HG02642 (cell line): Measurements from ENCODE around the gene GPT2.
"Not testable (repeated sequence)": the region's sequence is repeated elsewhere in the genome, so short reads cannot be mapped to it uniquely, and the experiment has no call there.

Source experiments
- ATAC-seq: cut with Tn5 transposase; IDR thresholded peaks from one replicate; pipeline ENCODE4 v1.9.1; 2021; ENCODE audit warnings: mild to moderate bottlenecking; ENCODE audit not compliant: unreplicated experiment, poor library complexity

GPT2 gene

DNA sequence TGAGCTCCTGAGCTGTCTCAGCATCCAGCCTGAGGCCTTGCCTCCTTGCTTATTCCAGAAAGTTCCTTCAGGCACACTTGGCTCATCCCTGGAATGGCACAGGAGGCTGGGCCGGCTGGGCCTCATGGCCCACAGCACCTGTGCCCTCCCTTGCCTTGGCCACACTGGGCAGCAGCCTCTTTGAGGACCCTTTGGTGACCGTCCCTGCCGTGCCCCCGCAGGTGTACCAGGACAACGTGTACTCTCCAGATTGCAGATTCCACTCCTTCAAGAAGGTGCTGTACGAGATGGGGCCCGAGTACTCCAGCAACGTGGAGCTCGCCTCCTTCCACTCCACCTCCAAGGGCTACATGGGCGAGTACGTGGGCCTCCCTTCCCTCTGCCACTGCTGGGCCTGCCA, 34.2 kb downstream of the GPT2 start:
- no peak for ATAC-seq

DNA sequence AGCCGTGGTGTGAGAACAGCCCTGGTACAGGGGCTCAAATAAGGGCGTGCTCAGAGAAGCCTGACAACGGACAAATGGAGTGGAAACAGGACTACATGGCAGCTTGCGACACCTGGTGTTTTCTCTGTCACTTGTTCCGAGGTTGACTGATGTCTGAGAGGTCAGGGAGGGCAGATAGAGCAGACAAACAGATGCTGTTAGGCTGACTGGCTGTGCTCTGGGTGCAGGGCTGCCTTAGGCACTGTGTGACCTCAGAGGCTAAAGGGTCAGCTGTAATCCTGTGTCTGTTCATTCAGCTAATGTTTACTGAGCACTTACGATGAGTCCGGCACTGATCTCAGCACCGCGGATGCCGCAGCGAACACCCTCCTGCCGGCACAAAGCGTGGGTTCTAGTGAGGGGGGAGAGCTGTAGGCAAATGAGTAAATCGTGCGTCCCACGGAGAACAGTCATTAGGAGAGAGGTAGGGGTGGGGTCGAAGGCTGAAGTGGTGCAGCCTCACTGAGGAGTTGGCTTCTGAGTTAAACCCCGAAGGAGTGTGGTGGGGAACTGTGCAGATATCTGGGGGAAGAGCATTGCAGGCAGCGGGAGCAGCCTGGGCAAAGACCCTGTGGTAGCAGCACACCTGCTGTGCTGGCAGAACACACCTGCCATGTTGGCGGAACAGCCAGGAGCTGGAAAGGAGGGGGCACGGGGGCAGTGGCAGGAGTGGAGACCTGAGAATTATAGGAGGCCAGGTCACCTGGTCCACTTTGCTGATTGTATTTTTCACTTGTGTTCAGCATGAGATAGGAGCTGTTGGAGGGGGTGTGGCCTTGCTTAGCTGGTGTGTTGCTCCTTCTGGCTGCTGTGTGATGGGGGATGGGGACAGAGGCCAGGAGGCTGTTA, 35.0 kb downstream of the GPT2 start:
- peak; percentile 89 for ATAC-seq

- no peak for ATAC-seq
Observed at GRCh38 chr16:46920402-46921068, 36.4 kb downstream of the GPT2 start.

DNA sequence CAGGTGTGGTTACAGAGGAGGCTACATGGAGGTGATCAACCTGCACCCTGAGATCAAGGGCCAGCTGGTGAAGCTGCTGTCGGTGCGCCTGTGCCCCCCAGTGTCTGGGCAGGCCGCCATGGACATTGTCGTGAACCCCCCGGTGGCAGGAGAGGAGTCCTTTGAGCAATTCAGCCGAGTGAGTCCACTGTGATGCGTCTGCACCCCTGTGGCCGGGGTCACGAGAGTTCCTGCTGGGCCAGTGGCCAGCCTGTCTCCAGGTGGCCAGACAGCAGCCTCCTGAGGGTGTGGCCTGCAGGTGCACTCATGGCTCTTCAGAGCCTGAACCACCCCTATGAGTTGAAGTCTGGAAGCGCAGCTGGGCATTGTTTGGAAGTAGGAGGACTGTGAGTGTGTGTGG, 38.1 kb downstream of the GPT2 start:
- no peak for ATAC-seq

DNA sequence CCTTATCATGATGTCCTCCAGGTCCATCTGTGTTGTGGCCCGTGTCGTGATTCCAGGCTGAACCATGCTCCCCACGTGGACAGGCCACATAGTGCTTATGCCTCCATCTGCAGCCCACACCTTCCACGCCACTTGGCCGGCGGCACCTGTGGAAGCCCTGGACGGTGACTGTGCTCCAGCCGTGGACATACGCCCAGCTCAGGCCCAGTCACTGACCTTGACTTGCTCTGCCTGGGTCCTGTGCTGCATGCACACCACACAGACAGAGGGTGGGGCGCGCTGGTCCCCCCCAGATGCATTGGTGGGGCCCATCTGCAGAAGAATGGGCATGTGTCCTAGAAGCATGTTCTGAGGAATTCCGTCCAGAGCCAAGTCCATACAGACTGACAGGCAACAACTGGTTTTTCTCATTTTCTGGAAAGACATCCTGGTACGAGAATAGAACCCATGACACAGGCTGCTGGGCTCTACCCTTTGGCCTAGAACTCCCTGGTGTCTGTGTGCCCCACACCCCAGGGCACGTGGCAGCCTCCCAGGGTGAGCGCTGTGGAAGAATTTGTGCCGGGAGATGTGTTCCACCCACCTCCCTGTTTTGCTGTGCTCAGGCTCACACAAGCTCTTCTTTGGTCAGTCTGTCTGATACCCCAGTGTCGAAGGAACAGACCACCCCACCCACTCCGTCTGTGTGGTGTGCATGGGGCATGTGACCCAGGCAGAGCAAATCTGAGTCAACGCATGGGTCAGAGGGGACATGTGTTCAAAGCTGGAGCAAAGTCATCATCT, 39.5 kb downstream of the GPT2 start:
- no peak for ATAC-seq

- ATAC-seq, result no peak
Observed at GRCh38 chr16:46924402-46924801, 40.2 kb downstream of the GPT2 start.

DNA sequence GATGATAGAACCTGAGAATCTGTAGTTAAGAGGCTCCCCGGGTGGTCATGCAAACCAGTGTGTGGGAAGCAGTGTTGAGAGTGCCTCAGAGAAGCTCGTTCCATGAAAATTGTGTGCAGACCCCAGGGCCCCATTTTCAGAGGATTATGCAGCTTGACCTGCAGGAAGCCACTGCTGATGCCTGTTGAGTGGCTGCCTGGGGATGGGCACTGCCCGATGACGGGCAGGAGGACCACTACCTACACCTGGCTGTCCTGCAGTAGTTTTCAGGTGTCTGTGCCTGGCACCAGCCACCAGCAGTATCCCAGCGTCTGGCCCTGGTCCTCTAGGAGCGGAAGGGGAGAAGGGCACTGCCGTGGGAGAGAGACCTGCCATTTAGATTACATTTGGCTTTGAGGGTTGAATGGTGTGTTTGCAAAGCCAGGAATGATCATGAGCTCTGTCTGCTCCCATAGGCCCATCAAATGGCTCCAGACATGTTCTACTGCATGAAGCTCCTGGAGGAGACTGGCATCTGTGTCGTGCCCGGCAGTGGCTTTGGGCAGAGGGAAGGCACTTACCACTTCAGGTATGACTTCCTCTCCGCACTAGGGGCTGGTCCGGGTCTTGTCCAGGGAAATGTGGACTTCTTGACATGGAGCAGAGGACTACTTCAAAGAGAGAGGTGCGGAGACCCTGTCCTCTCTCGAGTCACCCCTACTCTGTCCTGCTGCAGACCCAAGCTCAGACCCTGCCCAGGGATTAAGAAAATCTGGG, 42.5 kb downstream of the GPT2 start:
- ATAC-seq, result no peak

DNA sequence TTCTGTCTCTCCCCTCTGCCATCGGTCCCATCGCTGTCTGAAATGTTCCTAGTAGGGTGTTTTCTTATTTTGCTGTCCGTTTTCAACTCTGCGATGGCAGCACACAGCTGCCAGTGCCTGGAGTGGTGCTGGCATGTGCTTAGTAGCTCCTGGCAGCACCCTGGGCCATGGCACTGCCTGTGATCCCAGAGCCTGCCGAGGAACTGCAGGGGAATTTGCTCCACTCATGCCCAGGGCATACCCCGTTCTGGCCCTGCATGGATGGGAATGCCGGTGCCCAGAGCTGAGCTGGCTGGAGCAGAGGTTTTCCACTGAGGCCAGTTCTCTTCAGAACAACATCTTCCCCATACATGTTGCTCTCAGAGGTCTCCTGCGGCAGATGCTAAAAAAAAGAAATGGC, 43.1 kb downstream of the GPT2 start:
- ATAC-seq, result no peak

- ATAC-seq, result no peak
Observed at GRCh38 chr16:46928811-46929210, 44.6 kb downstream of the GPT2 start.

GRCh38 chr16:46929378-46930332, 45.5 kb downstream of the GPT2 start:
- ATAC-seq, result peak; percentile 72

- ATAC-seq, result no peak
Observed at GRCh38 chr16:46930861-46931260, 46.7 kb downstream of the GPT2 start.

DNA sequence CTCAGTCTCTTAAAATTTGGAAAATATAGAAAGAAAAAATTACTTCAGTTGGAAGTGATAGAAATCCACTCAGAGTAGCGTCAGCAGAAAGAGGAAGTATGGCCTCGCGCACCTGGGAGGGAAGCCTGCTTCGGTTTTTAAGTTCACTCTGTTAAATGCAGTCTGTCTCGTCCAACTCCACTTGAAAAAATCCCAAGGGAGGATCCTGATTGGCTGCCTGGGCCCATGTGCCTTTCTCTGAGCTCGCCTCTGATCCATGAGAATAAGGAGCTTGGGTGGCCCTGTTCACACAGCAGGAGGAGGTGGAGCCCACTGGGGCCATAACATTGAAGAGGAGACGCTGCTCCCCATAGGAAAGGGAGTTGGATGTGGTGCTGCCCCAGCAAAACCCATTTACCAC, 48.6 kb downstream of the GPT2 start:
- ATAC-seq, result no peak

- no peak for ATAC-seq
Observed at GRCh38 chr16:46937536-46937935, 53.4 kb downstream of the GPT2 start.

- ATAC-seq, result not testable (repeated sequence)
Observed at GRCh38 chr16:46944713-46945112, 60.6 kb downstream of the GPT2 start.

- ATAC-seq, result peak; percentile 78
Observed at GRCh38 chr16:46947900-46948547, 63.9 kb downstream of the GPT2 start.

GRCh38 chr16:46948548-46949166, 64.5 kb downstream of the GPT2 start:
- no peak for ATAC-seq

DNA sequence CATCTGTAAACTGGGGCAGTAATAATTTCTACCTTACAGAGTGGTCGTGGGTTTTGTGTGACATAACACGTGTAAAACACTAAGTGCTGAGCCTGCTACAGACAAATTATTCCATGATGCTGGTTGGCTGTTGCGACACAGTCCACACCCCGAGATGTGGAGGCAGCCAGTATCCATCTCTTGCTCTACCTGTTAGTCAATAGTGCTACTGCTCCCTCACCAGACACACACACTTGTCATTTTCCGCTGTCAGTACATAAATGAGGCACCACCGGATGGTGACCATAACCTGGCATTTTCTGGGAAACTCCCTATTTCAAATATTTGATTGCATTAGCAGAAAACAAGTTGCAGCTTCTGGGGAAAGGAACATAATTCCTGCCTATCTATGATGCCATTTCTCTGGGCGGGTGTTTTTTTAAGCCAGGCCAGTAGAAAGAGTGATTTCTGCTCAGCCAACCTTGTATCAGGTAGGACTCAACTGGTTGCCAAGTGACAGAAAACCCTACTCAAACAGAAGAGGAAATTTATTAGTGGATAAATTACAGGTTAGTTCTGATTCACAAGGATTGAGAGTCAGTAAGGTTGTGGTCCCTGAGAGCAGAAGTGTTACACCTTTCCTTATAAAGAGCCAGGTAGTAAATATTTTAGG, 65.2 kb downstream of the GPT2 start:
- no peak for ATAC-seq

DNA sequence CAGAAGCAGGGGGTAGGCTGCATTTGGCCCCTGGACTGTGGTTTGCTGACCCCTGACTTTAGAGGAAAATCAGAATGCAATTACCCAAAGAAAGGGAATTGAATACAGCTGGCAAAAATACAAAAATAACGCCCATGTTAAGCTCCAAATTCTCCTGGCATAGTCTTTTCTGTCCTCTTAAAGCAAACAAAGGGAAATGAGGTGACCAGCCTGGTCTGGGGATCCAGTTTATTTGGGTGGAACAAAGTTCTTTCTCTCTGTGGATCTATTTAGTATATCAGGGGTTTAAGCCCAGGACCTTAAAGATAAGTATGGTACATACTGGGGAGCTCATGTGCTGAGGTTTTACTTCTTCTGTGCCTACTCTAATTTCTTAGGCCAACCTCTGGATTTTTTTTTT, 65.8 kb downstream of the GPT2 start:
- ATAC-seq, result no peak
